ENCODE results near the gene HBQ1. TPM values are rescaled to one million over a fixed set of nuclear protein-coding genes. Genes with fewer than 3 reads are reported as not detected.
"Not testable (repeated sequence)": the region's sequence is repeated elsewhere in the genome, so short reads cannot be mapped to it uniquely, and the experiment has no call there.

HBQ1 gene
- polyA plus RNA-seq (2013, experiment 1 of 2; ENCODE audit: insufficient read length) = not detected
- not detected for polyA plus RNA-seq (2013, experiment 2 of 2; ENCODE audit: insufficient read length)

DNA sequence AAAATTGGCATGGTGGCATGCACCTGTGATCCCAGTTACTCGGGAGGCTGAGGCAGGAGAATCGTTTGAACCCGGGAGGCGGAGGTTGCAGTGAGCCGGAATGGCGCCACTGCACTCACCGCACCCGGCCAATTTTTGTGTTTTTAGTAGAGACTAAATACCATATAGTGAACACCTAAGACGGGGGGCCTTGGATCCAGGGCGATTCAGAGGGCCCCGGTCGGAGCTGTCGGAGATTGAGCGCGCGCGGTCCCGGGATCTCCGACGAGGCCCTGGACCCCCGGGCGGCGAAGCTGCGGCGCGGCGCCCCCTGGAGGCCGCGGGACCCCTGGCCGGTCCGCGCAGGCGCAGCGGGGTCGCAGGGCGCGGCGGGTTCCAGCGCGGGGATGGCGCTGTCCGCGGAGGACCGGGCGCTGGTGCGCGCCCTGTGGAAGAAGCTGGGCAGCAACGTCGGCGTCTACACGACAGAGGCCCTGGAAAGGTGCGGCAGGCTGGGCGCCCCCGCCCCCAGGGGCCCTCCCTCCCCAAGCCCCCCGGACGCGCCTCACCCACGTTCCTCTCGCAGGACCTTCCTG, at the start of gene HBQ1:
HBQ1 (plus strand) TSS at position 359 of the 575 bp plus-strand sequence; CDS start at position 387, 28 bp downstream.
- DNase-seq = peak; percentile 39

DNA sequence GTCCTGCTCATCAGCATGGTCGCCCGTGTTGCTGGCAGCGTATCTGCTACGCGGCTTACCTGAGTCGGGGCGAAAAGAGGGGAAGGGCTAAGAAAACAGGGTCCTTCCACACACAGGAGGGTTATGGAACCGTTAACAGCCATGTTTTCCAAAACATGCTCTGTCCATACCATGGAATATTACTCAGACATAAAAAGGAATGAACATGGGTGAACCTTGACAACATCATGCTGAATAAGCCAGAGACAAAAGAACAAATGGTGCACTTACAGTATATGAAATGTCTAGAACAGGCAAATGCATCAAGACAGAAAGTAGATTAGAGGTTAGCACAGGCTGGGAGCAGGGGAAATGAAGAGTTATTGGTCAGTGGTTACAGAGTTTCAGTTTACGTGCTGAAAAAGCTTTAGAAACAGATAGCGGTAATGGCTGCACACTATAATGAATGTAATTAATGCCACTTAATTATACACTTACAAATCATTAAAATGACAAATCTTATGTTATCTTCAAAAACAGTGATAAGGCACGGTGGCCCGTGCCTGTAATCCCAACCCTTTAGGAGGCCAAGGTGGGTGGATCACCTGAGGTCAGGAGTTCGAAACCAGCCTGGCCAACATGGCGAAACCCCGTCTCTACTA, 49.6 kb upstream of the HBQ1 start:
- no peak for DNase-seq

GRCh38 chr16:132120-132519, 48.1 kb upstream of the HBQ1 start:
- DNase-seq = no peak

DNA sequence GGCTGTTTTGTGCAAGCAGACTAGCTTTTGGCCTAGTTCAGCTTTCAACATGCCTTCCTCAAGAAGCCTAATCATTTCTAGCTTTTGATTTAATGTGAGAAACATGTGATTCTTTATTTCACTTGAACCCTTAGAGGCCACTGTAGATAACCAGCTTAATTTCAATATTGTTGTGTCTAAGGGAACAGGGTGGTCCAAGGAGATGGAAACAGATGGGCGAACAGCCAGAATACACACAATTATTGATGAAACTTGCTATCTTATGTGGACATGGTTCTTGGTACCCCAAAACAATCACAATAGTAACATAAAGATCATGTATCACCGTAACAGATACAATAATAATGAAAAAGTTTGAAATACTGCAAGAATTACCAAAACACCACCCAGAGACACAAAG, 46.5 kb upstream of the HBQ1 start:
- DNase-seq = no peak

GRCh38 chr16:138049-138417, 42.2 kb upstream of the HBQ1 start:
- DNase-seq = peak; percentile 13

DNA sequence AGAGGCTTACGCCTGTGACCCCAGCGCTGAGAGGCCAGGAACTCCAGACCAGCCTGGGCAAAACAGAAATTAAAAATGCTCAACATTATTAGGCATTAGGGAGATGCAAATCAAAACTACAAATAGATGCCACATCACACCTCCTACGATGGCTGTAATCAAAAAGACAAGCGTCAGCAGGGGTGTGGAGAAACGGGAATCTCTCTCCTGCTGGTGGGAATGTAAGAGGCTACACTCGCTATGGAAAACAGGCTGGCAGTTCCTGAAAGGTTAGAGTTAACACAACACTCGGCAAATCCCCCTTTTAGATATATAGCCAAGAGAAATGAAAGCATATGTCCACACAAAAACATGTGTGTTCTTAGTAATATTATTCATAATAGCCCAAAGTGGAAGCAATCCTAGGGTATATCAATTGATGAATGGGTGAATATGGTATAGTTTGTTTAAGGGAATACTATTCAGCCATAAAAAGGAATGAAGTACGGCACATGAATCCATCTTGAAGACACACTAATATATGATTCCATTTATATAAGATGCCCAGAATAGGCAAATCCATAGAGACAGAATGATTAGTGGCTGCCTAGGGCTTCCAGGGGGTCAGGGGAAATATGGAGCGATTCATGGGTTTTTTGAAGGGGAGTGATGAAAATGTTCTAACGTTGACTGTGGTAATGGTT, 39.9 kb upstream of the HBQ1 start:
- no peak for DNase-seq

- no peak for DNase-seq
These were observed 37.8 kb upstream of the HBQ1 start for GRCh38 chr16:142405-142967.

DNA sequence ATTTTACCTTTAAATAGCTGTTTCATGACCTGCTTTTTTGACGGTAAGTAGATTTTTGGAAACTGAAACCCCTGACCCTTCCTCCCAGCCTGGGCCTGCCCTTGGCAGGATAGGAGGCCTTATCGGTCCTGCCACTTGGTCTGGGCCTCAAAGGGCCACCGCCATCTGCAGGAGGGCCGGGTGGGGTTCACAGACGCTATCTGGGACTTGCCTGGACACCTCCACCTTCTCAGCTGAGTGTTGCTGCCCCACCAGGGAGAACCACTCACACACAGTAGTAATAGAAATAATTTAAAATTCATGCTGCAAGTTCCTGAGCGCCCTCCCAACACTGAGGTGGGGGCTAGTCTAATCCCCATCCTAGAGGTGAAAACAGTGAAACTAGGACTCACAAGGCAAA, 37.2 kb upstream of the HBQ1 start:
- no peak for DNase-seq

GRCh38 chr16:143456-143855, 36.8 kb upstream of the HBQ1 start:
- DNase-seq = no peak

- no peak for DNase-seq
These were observed 35.4 kb upstream of the HBQ1 start for GRCh38 chr16:144797-145252.

GRCh38 chr16:146646-147045, 33.6 kb upstream of the HBQ1 start:
- DNase-seq = no peak

GRCh38 chr16:149024-149660, 31.1 kb upstream of the HBQ1 start:
- DNase-seq = peak; percentile 77

GRCh38 chr16:152141-153128, 27.8 kb upstream of the HBQ1 start, which contains the start of gene HBZ:
Gene HBZ (plus strand): TSS chr16:152644. CDS start chr16:152910, 266 bp downstream.
- no peak for DNase-seq

- DNase-seq = not testable (repeated sequence)
These were observed 27.1 kb upstream of the HBQ1 start for GRCh38 chr16:153129-153521.

- not testable (repeated sequence) for DNase-seq
These were observed 26.6 kb upstream of the HBQ1 start for GRCh38 chr16:153550-154216.

- no peak for DNase-seq
These were observed 25.8 kb upstream of the HBQ1 start for GRCh38 chr16:154217-155030.

DNA sequence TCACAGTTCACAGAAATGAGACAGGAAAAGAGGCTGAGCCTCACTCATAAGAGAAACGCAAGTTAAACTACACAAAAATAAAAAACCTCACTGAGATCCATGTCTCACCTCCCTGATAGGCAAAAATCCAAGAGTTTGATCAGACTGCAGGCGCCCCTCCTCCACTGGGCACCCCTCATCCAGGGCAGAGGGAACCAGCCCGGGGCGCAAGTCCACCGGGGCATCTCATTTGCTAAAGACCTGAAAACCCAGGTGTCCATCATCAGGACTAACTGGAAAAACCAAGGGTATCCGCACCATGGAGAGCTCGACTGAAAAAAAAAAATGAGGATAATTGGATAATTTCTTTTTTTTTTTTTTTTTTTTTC, 25.2 kb upstream of the HBQ1 start:
- DNase-seq = no peak

DNA sequence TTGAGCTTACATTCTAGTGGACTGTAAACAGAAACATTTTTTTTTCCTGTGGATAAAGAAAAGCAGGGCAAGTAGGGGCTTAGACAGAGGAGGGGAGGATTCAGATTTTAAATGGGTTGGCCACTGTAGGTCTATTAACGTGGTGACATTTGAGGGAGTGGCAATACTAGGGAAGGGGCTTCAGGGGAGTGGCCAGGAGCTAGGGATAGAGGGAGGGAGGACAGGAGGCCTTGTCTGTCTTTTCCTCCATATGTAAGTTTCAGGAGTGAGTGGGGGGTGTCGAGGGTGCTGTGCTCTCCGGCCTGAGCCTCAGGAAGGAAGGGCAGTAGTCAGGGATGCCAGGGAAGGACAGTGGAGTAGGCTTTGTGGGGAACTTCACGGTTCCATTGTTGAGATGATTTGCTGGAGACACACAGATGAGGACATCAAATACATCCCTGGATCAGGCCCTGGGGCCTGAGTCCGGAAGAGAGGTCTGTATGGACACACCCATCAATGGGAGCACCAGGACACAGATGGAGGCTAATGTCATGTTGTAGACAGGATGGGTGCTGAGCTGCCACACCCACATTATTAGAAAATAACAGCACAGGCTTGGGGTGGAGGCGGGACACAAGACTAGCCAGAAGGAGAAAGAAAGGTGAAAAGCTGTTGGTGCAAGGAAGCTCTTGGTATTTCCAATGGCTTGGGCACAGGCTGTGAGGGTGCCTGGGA, 21.0 kb upstream of the HBQ1 start:
- DNase-seq = no peak

- DNase-seq = not testable (repeated sequence)
These were observed 20.0 kb upstream of the HBQ1 start for GRCh38 chr16:160242-160641.

Data from fibroblast of skin of back (primary cell).